K562 (cell line): Measurements from ENCODE around the gene RAPGEF5. TPM values are rescaled to one million over a fixed set of nuclear protein-coding genes. Genes with fewer than 3 reads are reported as not detected.

Experiments used
- ARID2 ChIP-seq: fragments of 450-650 bp; IDR thresholded peaks from 2 replicates; pipeline ENCODE4 v1.6.1; 2017; ENCODE audit warnings: antibody characterized with exemption, mild to moderate bottlenecking
- ARID4B ChIP-seq: sonication (generic); formaldehyde crosslinking; IDR thresholded peaks from 2 replicates; pipeline ENCODE4 v1.8.0; 2022; ENCODE audit warnings: mild to moderate bottlenecking, missing genetic modification reagents
- ASH1L ChIP-seq: fragments of 450-650 bp; IDR thresholded peaks from 2 replicates; pipeline ENCODE4 v1.6.1; 2018; ENCODE audit warnings: borderline replicate concordance, mild to moderate bottlenecking, low read depth; ENCODE audit not compliant: partially characterized antibody
- ELK1 ChIP-seq: sonication (generic); formaldehyde crosslinking; IDR thresholded peaks from 2 replicates; pipeline ENCODE4 v1.8.1; 2022; ENCODE audit warnings: missing genetic modification reagents
- ESRRB ChIP-seq: fragments of 250-450 bp; sonication (Bioruptor Pico); IDR thresholded peaks from 2 replicates; pipeline ENCODE4 v1.5.0; 2020; ENCODE audit warnings: mild to moderate bottlenecking, moderate library complexity, borderline replicate concordance
- FIP1L1 ChIP-seq: fragments of 200-400 bp; formaldehyde crosslinking; IDR thresholded peaks from 2 replicates; pipeline ENCODE4 v1.6.1; 2018; ENCODE audit warnings: mild to moderate bottlenecking, low read depth, low read length; ENCODE audit not compliant: poor library complexity, severe bottlenecking
- NFRKB ChIP-seq: fragments of 450-650 bp; IDR thresholded peaks from 2 replicates; pipeline ENCODE4 v1.6.1; 2016; ENCODE audit warnings: low read depth
- PHB ChIP-seq: fragments of 250-450 bp; sonication (Bioruptor Pico); IDR thresholded peaks from 2 replicates; pipeline ENCODE4 v1.5.0; 2021
- SFPQ ChIP-seq: fragments of 200-400 bp; formaldehyde crosslinking; IDR thresholded peaks from 2 replicates; pipeline ENCODE4 v1.6.1; 2017; ENCODE audit warnings: mild to moderate bottlenecking, low read depth, low read length, moderate library complexity
- STAT6 ChIP-seq: sonication (generic); formaldehyde crosslinking; IDR thresholded peaks from 2 replicates; pipeline ENCODE4 v1.8.1; 2023; ENCODE audit warnings: mild to moderate bottlenecking, missing genetic modification reagents
- TEAD2 ChIP-seq: fragments of 450-650 bp; IDR thresholded peaks from 2 replicates; pipeline ENCODE4 v1.6.1; 2016; ENCODE audit warnings: missing genetic modification characterization, control low read depth, missing compliant biosample characterization
- YY1 ChIP-seq, 3 experiments: IDR thresholded peaks; 2 replicates each; pipeline ENCODE4 v1.6.1; 2011; ENCODE audit warnings: low read length in 2 of 3, mild to moderate bottlenecking in 2 of 3, moderate library complexity in 2 of 3, borderline replicate concordance in 1 of 3, control low read depth in 1 of 3, low read depth in 1 of 3; ENCODE audit not compliant: insufficient read depth in 3 of 3, insufficient replicate concordance in 2 of 3, control insufficient read depth in 1 of 3, insufficient read length in 1 of 3; ENCODE audit errors: extremely low read depth in 1 of 3
- ZFP36 ChIP-seq: fragments of 150-350 bp; IDR thresholded peaks from 2 replicates; pipeline ENCODE4 v1.6.1; 2018; ENCODE audit warnings: low read length, low read depth; ENCODE audit not compliant: partially characterized antibody
- ZNF12 ChIP-seq: sonication (generic); formaldehyde crosslinking; IDR thresholded peaks from 2 replicates; pipeline ENCODE4 v1.4.0; 2020; ENCODE audit warnings: mild to moderate bottlenecking, missing genetic modification reagents
- ZNF655 ChIP-seq: fragments of 250-450 bp; sonication (Bioruptor Pico); IDR thresholded peaks from 2 replicates; pipeline ENCODE4 v1.5.0; 2021
- ZNF778 ChIP-seq: fragments of 450-650 bp; formaldehyde crosslinking; IDR thresholded peaks from 2 replicates; pipeline ENCODE4 v1.4.0; 2020; ENCODE audit warnings: mild to moderate bottlenecking, moderate library complexity
- polyA plus RNA-seq, 8 experiments: library from polyadenylated mRNA; depleted of rRNA in 4 of 8; stranded (reverse) in 5 of 8; unstranded in 3 of 8; fragments of >200 nt; fragmentation: Nextera tagmentation in 2 of 8; fragmentation: Illumina TruSeq in 1 of 8; extraction: Ambion mirVana in 2 of 8; extraction: Trizol in 1 of 8; gene quantifications; 2 replicates each; pipeline versions ENCODE4 v1.2.1 to v1.2.3, GENCODE V29; 2011 to 2014; ENCODE audit warnings: inconsistent platforms in 1 of 8, missing spikeins in 1 of 8
- total RNA-seq, 7 experiments: library from RNA; depleted of rRNA in 6 of 7; stranded (reverse); fragments of >200 nt in 6 of 7; fragmentation: Illumina TruSeq in 2 of 7; extraction: Trizol in 2 of 7; gene quantifications; 2 replicates each; pipeline versions ENCODE4 v1.2.1 to v1.2.3, GENCODE V29; 2011 to 2021; ENCODE audit warnings: low replicate concordance in 1 of 7

RAPGEF5 gene
- total and polyA plus RNA-seq, 9 of the 15 experiments (the other 6 are each of a cell fraction or from before 2014, with no cell fraction given): 0.39 to 2.0 (median 1.1) TPM

- no peak for TF ChIP-seq ARID4B (CRISPR knock-in tag)
- no peak for TF ChIP-seq ZFP36
- no peak for TF ChIP-seq NFRKB
- TF ChIP-seq STAT6 (CRISPR knock-in tag): no peak
- TF ChIP-seq ZNF778 (CRISPR knock-in tag): no peak
- no peak for TF ChIP-seq ASH1L
- TF ChIP-seq ARID2: no peak
- no peak for TF ChIP-seq PHB (CRISPR knock-in tag)
- TF ChIP-seq SFPQ: no peak
- no peak for TF ChIP-seq TEAD2
- TF ChIP-seq FIP1L1: no peak
- no peak for TF ChIP-seq ESRRB
- no peak for TF ChIP-seq ZNF12 (CRISPR knock-in tag)
- no peak for TF ChIP-seq ELK1 (CRISPR knock-in tag)
- TF ChIP-seq YY1 (IDR thresholded peaks at IDR 0.05; ENCODE audit: borderline replicate concordance in 1 of 3, control insufficient read depth in 1 of 3, extremely low read depth in 1 of 3, insufficient read depth in 3 of 3, insufficient read length in 1 of 3, insufficient replicate concordance in 2 of 3, low read depth in 1 of 3, low read length in 2 of 3): no peak
- no peak for TF ChIP-seq ZNF655
Measured at GRCh38 chr7:22317632-22318031, 39.3 kb downstream of the RAPGEF5 start (continued).
